HL-60 (cell line): ENCODE measurements around the gene CDK8.

Experiments
- DNase-seq, 2 experiments: peaks; one replicate each; pipeline ENCODE4 v3.0.0-alpha.2; 2010 to 2020; ENCODE audit warnings: low read depth in 1 of 2, low spot score in 1 of 2
- H3K27ac ChIP-seq: fragments of 250-450 bp; sonication (Bioruptor Pico); replicated peaks from 2 replicates; pipeline ENCODE4 v1.5.1; 2020; ENCODE audit warnings: mild to moderate bottlenecking, moderate library complexity
- H3K27me3 ChIP-seq: fragments of 250-450 bp; sonication (Bioruptor Pico); 2 replicates; pipeline ENCODE4 v1.5.1; 2021; ENCODE audit warnings: mild to moderate bottlenecking, moderate library complexity; ENCODE audit not compliant: insufficient read depth, poor library complexity, severe bottlenecking
- H3K4me3 ChIP-seq: replicated peaks from 2 replicates; pipeline ENCODE4 v1.5.1; 2011; ENCODE audit warnings: mild to moderate bottlenecking, control low read depth, low read length; ENCODE audit not compliant: insufficient read depth
- GABPA ChIP-seq: IDR thresholded peaks from 2 replicates; pipeline ENCODE4 v1.6.1; 2012; ENCODE audit warnings: low read depth
- POLR2AphosphoS5 ChIP-seq: IDR thresholded peaks from 2 replicates; pipeline ENCODE4 v1.6.1; 2012; ENCODE audit warnings: low read depth
- SPI1 ChIP-seq: IDR thresholded peaks from 2 replicates; pipeline ENCODE4 v1.6.1; 2012; ENCODE audit warnings: low read depth, mild to moderate bottlenecking, borderline replicate concordance
- TF ChIP-seq, protein P1 (sequence below): IDR thresholded peaks from one replicate; pipeline ENCODE4 v1.5.1; 2011; ENCODE audit warnings: low read length, control low read depth, inconsistent platforms; ENCODE audit not compliant: insufficient read depth
- TF ChIP-seq, protein P2 (sequence below): IDR thresholded peaks from 2 replicates; pipeline ENCODE4 v1.6.1; 2012; ENCODE audit warnings: low read depth; ENCODE audit not compliant: insufficient replicate concordance

CDK8 gene

DNA sequence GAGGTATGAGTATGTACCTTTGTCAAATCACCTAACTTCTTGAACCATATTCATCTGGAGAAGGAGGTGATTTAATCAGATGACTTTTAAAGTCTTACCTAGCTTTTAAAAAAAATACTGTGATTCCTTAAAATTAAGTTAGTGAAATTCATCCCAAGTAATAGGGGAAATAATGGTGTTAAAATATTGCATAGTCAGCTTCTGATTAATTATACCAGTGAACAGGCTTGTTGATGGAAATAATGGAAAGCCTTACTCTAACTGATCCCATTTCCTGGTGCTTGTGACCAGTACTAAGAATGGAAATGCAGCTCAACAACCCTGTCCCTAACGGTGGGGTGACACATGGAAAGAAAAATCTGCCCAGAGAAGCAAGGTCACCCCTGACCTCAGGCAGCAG is 130.7 kb downstream of the CDK8 start:
- DNase-seq, result no peak
- H3K4me3 ChIP-seq, result no peak overlapping the region
- TF ChIP-seq, protein P1, sequence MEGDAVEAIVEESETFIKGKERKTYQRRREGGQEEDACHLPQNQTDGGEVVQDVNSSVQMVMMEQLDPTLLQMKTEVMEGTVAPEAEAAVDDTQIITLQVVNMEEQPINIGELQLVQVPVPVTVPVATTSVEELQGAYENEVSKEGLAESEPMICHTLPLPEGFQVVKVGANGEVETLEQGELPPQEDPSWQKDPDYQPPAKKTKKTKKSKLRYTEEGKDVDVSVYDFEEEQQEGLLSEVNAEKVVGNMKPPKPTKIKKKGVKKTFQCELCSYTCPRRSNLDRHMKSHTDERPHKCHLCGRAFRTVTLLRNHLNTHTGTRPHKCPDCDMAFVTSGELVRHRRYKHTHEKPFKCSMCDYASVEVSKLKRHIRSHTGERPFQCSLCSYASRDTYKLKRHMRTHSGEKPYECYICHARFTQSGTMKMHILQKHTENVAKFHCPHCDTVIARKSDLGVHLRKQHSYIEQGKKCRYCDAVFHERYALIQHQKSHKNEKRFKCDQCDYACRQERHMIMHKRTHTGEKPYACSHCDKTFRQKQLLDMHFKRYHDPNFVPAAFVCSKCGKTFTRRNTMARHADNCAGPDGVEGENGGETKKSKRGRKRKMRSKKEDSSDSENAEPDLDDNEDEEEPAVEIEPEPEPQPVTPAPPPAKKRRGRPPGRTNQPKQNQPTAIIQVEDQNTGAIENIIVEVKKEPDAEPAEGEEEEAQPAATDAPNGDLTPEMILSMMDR, result no peak
- TF ChIP-seq GABPA (no peak), POLR2AphosphoS5 (no peak), SPI1 (no peak)
- TF ChIP-seq, protein P2, sequence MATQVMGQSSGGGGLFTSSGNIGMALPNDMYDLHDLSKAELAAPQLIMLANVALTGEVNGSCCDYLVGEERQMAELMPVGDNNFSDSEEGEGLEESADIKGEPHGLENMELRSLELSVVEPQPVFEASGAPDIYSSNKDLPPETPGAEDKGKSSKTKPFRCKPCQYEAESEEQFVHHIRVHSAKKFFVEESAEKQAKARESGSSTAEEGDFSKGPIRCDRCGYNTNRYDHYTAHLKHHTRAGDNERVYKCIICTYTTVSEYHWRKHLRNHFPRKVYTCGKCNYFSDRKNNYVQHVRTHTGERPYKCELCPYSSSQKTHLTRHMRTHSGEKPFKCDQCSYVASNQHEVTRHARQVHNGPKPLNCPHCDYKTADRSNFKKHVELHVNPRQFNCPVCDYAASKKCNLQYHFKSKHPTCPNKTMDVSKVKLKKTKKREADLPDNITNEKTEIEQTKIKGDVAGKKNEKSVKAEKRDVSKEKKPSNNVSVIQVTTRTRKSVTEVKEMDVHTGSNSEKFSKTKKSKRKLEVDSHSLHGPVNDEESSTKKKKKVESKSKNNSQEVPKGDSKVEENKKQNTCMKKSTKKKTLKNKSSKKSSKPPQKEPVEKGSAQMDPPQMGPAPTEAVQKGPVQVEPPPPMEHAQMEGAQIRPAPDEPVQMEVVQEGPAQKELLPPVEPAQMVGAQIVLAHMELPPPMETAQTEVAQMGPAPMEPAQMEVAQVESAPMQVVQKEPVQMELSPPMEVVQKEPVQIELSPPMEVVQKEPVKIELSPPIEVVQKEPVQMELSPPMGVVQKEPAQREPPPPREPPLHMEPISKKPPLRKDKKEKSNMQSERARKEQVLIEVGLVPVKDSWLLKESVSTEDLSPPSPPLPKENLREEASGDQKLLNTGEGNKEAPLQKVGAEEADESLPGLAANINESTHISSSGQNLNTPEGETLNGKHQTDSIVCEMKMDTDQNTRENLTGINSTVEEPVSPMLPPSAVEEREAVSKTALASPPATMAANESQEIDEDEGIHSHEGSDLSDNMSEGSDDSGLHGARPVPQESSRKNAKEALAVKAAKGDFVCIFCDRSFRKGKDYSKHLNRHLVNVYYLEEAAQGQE, result no peak
- H3K27me3 ChIP-seq, result no peaks in the 10 kb centered on the region
- H3K27ac ChIP-seq, result no peak overlapping the region

- no peak for DNase-seq
Observed at GRCh38 chr13:26386026-26386425, 132.1 kb downstream of the CDK8 start.

GRCh38 chr13:26390203-26390602 is 136.3 kb downstream of the CDK8 start:
- H3K27me3 ChIP-seq, result no peaks in the 10 kb centered on the region
- TF ChIP-seq, protein P2, result no peak
- TF ChIP-seq POLR2AphosphoS5 (no peak), SPI1 (no peak), GABPA (no peak)
- TF ChIP-seq, protein P1, result no peak
- H3K4me3 ChIP-seq, result no peak overlapping the region
- no peak overlapping the region for H3K27ac ChIP-seq
- DNase-seq, result no peak

More at GRCh38 chr13:26386026-26386425, 132.1 kb downstream of the CDK8 start:
- Histone ChIP-seq H3K27ac (no peak overlapping the region), H3K27me3 (no peaks in the 10 kb centered on the region), H3K4me3 (no peak overlapping the region)
- TF ChIP-seq POLR2AphosphoS5, result no peak

GRCh38 chr13:26400545-26400944 is 146.6 kb downstream of the CDK8 start:
- Histone ChIP-seq H3K4me3 (no peak overlapping the region), H3K27ac (no peak overlapping the region), H3K27me3 (no peaks in the 10 kb centered on the region)
- no peak for TF ChIP-seq POLR2AphosphoS5
- TF ChIP-seq SPI1, result no peak
- TF ChIP-seq, protein P2, result no peak
- TF ChIP-seq, protein P1, result no peak
- no peak for TF ChIP-seq GABPA
- DNase-seq, result no peak
